ENCODE data around the gene RAF1. TPM values are rescaled to one million over a fixed set of nuclear protein-coding genes. Genes with fewer than 3 reads are reported as not detected.

The RAF1 gene
- total RNA-seq, 3 donors from 2014 or later (not counting 1 experiment from before 2014, with no cell fraction given) = 142 to 168 (median 156) TPM

DNA sequence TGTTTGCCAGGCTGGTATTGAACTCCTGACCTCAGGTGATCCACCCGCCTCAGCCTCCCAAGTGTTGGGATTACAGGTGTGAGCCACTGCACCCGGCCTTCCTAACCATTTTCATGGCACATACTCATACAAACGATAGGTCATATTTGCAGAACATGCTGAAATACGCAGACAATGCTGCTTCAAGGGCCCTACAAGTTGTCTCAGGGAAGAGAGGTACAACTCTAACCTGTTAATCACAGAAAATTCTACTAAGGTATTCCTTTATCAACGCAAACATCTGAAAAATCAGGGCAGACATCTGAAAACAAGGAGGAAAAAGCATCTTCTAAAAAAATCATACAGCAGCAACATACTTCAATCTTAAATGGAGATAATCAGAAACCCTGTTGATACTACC lies 39.9 kb downstream of the RAF1 start:
- DNase-seq = no peak
- intact Hi-C loops (cut with micrococcal nuclease) = no loop called here
- Mint-ChIP-seq H3K27ac (peak overlapping the region; percentile 51 to 54), H3K36me3 (no peaks in the 10 kb centered on the region), H3K9me3 (no peaks in the 10 kb centered on the region), H3K27me3 (ENCODE audit: low read depth in 2 of 2) (no peaks in the 10 kb centered on the region), H3K4me1 (peaks cover 43 to 52% of the 10 kb centered on the region in 2 donors), H3K4me3 (peak overlapping the region; percentile 45)
- Histone ChIP-seq H3K27me3 (ENCODE audit: control insufficient read depth, insufficient read depth, low read length) (no peaks in the 10 kb centered on the region), H3K9me3 (ENCODE audit: control insufficient read depth, insufficient read depth, low read length) (no peaks in the 10 kb centered on the region), H3K4me1 (ENCODE audit: control insufficient read depth, insufficient read depth, low read length) (peaks cover 11% of the 10 kb centered on the region), H3K36me3 (ENCODE audit: control insufficient read depth, insufficient read depth, low read length) (no peaks in the 10 kb centered on the region), H3K4me3 (ENCODE audit: low read length) (no peak overlapping the region), H3K27ac (ENCODE audit: low read length) (no peak overlapping the region)
- WGBS (ENCODE audit: insufficient coverage) = 97% methylated on average over 5 of the region's 5 CpGs
- TF ChIP-seq, protein P1, sequence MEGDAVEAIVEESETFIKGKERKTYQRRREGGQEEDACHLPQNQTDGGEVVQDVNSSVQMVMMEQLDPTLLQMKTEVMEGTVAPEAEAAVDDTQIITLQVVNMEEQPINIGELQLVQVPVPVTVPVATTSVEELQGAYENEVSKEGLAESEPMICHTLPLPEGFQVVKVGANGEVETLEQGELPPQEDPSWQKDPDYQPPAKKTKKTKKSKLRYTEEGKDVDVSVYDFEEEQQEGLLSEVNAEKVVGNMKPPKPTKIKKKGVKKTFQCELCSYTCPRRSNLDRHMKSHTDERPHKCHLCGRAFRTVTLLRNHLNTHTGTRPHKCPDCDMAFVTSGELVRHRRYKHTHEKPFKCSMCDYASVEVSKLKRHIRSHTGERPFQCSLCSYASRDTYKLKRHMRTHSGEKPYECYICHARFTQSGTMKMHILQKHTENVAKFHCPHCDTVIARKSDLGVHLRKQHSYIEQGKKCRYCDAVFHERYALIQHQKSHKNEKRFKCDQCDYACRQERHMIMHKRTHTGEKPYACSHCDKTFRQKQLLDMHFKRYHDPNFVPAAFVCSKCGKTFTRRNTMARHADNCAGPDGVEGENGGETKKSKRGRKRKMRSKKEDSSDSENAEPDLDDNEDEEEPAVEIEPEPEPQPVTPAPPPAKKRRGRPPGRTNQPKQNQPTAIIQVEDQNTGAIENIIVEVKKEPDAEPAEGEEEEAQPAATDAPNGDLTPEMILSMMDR (IDR thresholded peaks at IDR 0.05) = no peak
- no peak for ATAC-seq

DNA sequence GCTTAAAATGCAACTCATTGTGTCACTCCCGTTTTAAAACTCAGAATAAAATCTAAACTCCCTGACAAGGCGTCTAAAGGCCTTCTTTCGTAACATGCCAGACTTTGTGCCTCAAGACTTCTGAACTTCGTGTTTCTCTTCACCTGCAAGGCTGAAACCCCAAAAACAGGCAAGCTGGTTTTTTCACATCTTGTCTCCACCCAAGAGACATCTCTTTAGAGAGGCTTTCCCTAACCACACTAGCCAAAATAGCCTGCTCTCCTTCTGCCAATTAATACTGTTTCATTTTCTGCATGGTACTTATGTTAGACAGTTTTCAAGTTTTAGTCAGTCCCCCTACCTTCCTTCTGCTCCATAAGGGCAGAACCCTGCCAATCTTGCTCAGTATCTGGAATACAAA lies 41.6 kb downstream of the RAF1 start:
- peaks cover 4% of the 10 kb centered on the region for H3K36me3 ChIP-seq (ENCODE audit: control insufficient read depth, insufficient read depth, low read length)
- TF ChIP-seq, protein P1 (IDR thresholded peaks at IDR 0.05) = no peak
- Mint-ChIP-seq H3K4me1 (peaks cover 43 to 53% of the 10 kb centered on the region in 2 donors), H3K9me3 (no peaks in the 10 kb centered on the region), H3K27me3 (ENCODE audit: low read depth in 2 of 2) (no peaks in the 10 kb centered on the region), H3K27ac (peak overlapping the region; percentile 60 to 73), H3K36me3 (no peaks in the 10 kb centered on the region), H3K4me3 (no peak overlapping the region)
- H3K9me3 ChIP-seq (ENCODE audit: control insufficient read depth, insufficient read depth, low read length) = no peaks in the 10 kb centered on the region
- no peaks in the 10 kb centered on the region for H3K27me3 ChIP-seq (ENCODE audit: control insufficient read depth, insufficient read depth, low read length)
- peaks cover 11% of the 10 kb centered on the region for H3K4me1 ChIP-seq (ENCODE audit: control insufficient read depth, insufficient read depth, low read length)
- DNase-seq = no peak
- no peak overlapping the region for H3K27ac ChIP-seq (ENCODE audit: low read length)
- 73% methylated on average over 4 of the region's 4 CpGs for WGBS (ENCODE audit: insufficient coverage)
- no peak overlapping the region for H3K4me3 ChIP-seq (ENCODE audit: low read length)
- no peak for ATAC-seq
- intact Hi-C loops (cut with micrococcal nuclease) = no loop called here

DNA sequence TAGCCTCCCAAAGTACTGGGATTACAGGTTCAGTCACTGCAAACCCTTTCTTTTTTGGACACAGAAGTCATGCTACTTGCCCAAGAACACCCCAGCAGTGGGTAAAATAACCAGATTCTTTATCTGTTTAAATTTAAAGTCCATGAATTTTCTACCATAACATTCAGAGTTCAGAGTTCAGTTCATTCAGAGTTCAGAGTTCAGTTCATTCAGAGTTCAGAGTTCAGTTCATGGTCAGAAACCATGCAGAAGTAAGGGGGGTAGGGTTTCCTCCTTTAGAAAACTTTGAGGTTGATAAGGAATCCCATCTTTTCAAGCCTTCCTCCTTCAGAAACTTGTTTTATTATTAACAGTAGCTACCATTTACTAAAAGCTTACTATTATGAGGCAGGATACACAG lies 43.2 kb downstream of the RAF1 start:
- Mint-ChIP-seq H3K4me3 (no peak overlapping the region), H3K27me3 (ENCODE audit: low read depth in 2 of 2) (no peaks in the 10 kb centered on the region), H3K36me3 (no peaks in the 10 kb centered on the region), H3K9me3 (no peaks in the 10 kb centered on the region), H3K27ac (peak overlapping the region in 1 of 2 donors; percentile 73), H3K4me1 (peaks cover 41 to 53% of the 10 kb centered on the region in 2 donors)
- Histone ChIP-seq H3K4me1 (ENCODE audit: control insufficient read depth, insufficient read depth, low read length) (peaks cover 3% of the 10 kb centered on the region), H3K9me3 (ENCODE audit: control insufficient read depth, insufficient read depth, low read length) (no peaks in the 10 kb centered on the region), H3K27me3 (ENCODE audit: control insufficient read depth, insufficient read depth, low read length) (no peaks in the 10 kb centered on the region), H3K27ac (ENCODE audit: low read length) (no peak overlapping the region), H3K36me3 (ENCODE audit: control insufficient read depth, insufficient read depth, low read length) (peaks cover 16% of the 10 kb centered on the region), H3K4me3 (ENCODE audit: low read length) (no peak overlapping the region)
- TF ChIP-seq, protein P1 (IDR thresholded peaks at IDR 0.05) = no peak
- ATAC-seq = no peak
- intact Hi-C loops (cut with micrococcal nuclease) = no loop called here
- DNase-seq = no peak

DNA sequence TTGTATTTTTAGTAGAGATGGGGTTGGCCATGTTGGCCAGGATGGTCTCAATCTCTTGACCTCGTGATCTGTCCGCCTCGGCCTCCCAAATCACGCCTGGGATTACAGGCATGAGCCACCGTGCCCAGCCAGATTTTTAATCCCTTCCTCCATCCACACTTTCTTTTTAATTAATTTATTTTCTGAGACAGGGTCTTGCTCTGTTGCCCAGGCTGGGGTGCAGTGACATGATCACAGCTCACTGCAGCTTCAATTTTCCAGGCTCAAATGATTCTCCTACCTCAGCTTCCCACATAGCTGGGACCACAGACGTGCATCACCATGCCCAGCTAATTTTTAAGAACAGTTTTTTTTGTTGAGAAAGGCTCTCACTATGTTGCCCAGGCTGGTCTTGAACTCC lies 43.6 kb downstream of the RAF1 start:
- Mint-ChIP-seq H3K9me3 (no peaks in the 10 kb centered on the region), H3K27ac (no peak overlapping the region), H3K4me1 (peaks cover 37 to 51% of the 10 kb centered on the region in 2 donors), H3K36me3 (no peaks in the 10 kb centered on the region), H3K4me3 (no peak overlapping the region), H3K27me3 (ENCODE audit: low read depth in 2 of 2) (no peaks in the 10 kb centered on the region)
- peaks cover 2% of the 10 kb centered on the region for H3K4me1 ChIP-seq (ENCODE audit: control insufficient read depth, insufficient read depth, low read length)
- ATAC-seq (no peak), DNase-seq (no peak)
- no peaks in the 10 kb centered on the region for H3K27me3 ChIP-seq (ENCODE audit: control insufficient read depth, insufficient read depth, low read length)
- no peak overlapping the region for H3K27ac ChIP-seq (ENCODE audit: low read length)
- over 99% methylated on average over 6 of the region's 6 CpGs for WGBS (ENCODE audit: insufficient coverage)
- TF ChIP-seq, protein P1 (IDR thresholded peaks at IDR 0.05) = no peak
- no peaks in the 10 kb centered on the region for H3K9me3 ChIP-seq (ENCODE audit: control insufficient read depth, insufficient read depth, low read length)
- H3K4me3 ChIP-seq (ENCODE audit: low read length) = no peak overlapping the region
- H3K36me3 ChIP-seq (ENCODE audit: control insufficient read depth, insufficient read depth, low read length) = peaks cover 20% of the 10 kb centered on the region
- intact Hi-C loops (cut with micrococcal nuclease) = no loop called here

Measured in natural killer cell (primary cell).